Upper lobe of left lung (tissue), 4 donors: ENCODE results near the gene ASMTL.

ENCODE experiments used
- POLR2A ChIP-seq, 4 donors: fragments of 450-650 bp; IDR thresholded peaks; one replicate each; pipeline ENCODE4 v1.5.1; 2016 to 2017; ENCODE audit warnings: antibody characterized with exemption in 4 of 4, mild to moderate bottlenecking in 2 of 4
- POLR2AphosphoS5 ChIP-seq, 2 donors: sonication (generic); formaldehyde crosslinking; IDR thresholded peaks; one replicate each; pipeline ENCODE4 v1.5.1; 2017; ENCODE audit warnings: antibody characterized with exemption in 2 of 2

DNA sequence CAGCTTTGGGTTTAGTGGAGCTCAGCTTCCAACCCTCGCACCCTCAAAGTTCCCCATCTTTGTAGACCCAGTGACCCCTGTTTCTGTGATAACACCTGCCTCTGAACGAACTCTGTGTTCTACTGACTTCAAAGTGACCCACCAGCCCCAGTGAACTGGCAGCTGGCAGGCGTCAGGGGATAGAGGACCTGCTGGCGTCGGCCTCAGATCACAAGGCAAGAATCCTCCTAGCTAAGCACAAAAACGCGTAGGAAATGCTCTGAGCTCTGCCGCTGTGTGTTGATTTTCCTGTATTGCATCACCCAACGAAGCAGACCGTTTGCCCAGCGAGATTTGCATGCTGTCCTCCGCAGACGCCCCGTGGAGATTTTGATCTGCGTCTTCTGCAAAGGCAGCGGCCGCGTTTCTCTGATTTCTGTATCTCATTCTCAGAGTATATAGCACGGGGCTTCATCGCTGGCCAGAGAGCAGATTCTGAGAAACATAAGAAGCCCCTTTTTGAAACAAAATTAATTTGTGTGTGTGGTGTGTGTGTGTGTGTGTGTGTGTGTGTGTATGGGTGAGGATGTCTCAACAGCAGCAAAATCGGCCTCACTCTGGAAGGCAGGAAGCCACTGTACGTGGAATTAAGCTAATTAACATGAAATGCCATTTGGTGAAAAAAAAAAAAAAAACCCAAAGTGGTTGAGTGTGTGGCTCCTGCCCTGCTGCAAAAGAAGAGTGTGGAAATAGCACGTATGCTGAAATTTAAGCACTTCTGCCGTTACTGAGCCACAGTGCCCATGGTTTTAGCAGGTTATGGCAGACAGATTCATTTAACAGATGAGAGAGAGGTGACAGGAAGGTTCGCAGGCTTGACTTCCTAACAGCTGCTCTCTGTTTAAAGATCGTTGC lies 29.2 kb upstream of the ASMTL start:
- TF ChIP-seq POLR2A (IDR thresholded peaks at IDR 0.05) (peak in 1 of 4 donors; percentile 59), POLR2AphosphoS5 (IDR thresholded peaks at IDR 0.05) (peak; percentile 47 to 63)
